ENCODE measurements around the gene DSCAM. TPM values are rescaled to one million over a fixed set of nuclear protein-coding genes. Genes with fewer than 3 reads are reported as not detected.

DSCAM gene
- total RNA-seq, 4 donors from 2014 or later: not detected

GRCh38 chr21:40788635-40789034 is 58.3 kb downstream of the DSCAM start:
- intact Hi-C loops (cut with DNase I; ENCODE audit: low total_unique reads): no loop called here
- no peak for DNase-seq (ENCODE audit: low spot score in 2 of 2)
- TF ChIP-seq POLR2A (IDR thresholded peaks at IDR 0.05): no peak
- 68 to 76% methylated on average over 3 of the region's 3 CpGs for WGBS, 2 donors
- no peak overlapping the region for H3K4me3 ChIP-seq (ENCODE audit: low read depth, poor library complexity, severe bottlenecking)

- 88 to 94% methylated on average over 6 of the region's 6 CpGs for WGBS, 2 donors
- H3K4me3 ChIP-seq (ENCODE audit: low read depth, poor library complexity, severe bottlenecking): no peak overlapping the region
- no peak for TF ChIP-seq POLR2A (IDR thresholded peaks at IDR 0.05)
- TF ChIP-seq CTCF (IDR thresholded peaks at IDR 0.05): no peak
- no peak for DNase-seq (ENCODE audit: low spot score in 2 of 2)
- intact Hi-C loops (cut with DNase I; ENCODE audit: low total_unique reads): no loop called here
These were observed 63.6 kb downstream of the DSCAM start for GRCh38 chr21:40783404-40783803.

GRCh38 chr21:40770435-40771055 is 76.4 kb downstream of the DSCAM start:
- intact Hi-C loops (cut with DNase I; ENCODE audit: low total_unique reads): no loop called here

GRCh38 chr21:40769231-40769630 is 77.7 kb downstream of the DSCAM start:
- intact Hi-C loops (cut with DNase I; ENCODE audit: low total_unique reads): no loop called here
- DNase-seq (ENCODE audit: low spot score in 2 of 2): peak in 1 of 2 donors; percentile 52
- TF ChIP-seq POLR2A (IDR thresholded peaks at IDR 0.05) (no peak), CTCF (IDR thresholded peaks at IDR 0.05) (no peak)
- H3K4me3 ChIP-seq (ENCODE audit: low read depth, poor library complexity, severe bottlenecking): no peak overlapping the region
- WGBS, 2 donors: 88 to 90% methylated on average over 1 of the region's 1 CpG

More at GRCh38 chr21:40770435-40771055, 76.4 kb downstream of the DSCAM start:
- 70 to 80% methylated on average over 5 of the region's 5 CpGs for WGBS, 2 donors
- TF ChIP-seq CTCF (IDR thresholded peaks at IDR 0.05) (no peak), POLR2A (IDR thresholded peaks at IDR 0.05) (no peak)
- no peak overlapping the region for H3K4me3 ChIP-seq (ENCODE audit: low read depth, poor library complexity, severe bottlenecking)
- peak in 1 of 2 donors; percentile 8 for DNase-seq (ENCODE audit: low spot score in 2 of 2)

GRCh38 chr21:40768056-40768455 is 78.9 kb downstream of the DSCAM start:
- WGBS, 2 donors: 68 to 69% methylated on average over 2 of the region's 2 CpGs
- TF ChIP-seq POLR2A (IDR thresholded peaks at IDR 0.05): no peak
- no peak for TF ChIP-seq CTCF (IDR thresholded peaks at IDR 0.05)
- DNase-seq (ENCODE audit: low spot score in 2 of 2): peak in 1 of 2 donors; percentile 54
- intact Hi-C loops (cut with DNase I; ENCODE audit: low total_unique reads): no loop called here
- H3K4me3 ChIP-seq (ENCODE audit: low read depth, poor library complexity, severe bottlenecking): no peak overlapping the region

GRCh38 chr21:40766381-40766780 is 80.6 kb downstream of the DSCAM start:
- 96% methylated on average over 1 of the region's 1 CpG for WGBS, 2 donors
- TF ChIP-seq CTCF (IDR thresholded peaks at IDR 0.05) (no peak), POLR2A (IDR thresholded peaks at IDR 0.05) (no peak)
- no peak for DNase-seq (ENCODE audit: low spot score in 2 of 2)
- intact Hi-C loops (cut with DNase I; ENCODE audit: low total_unique reads): no loop called here
- H3K4me3 ChIP-seq (ENCODE audit: low read depth, poor library complexity, severe bottlenecking): no peak overlapping the region
